ENCODE data around the gene PAPPA. TPM values are rescaled to one million over a fixed set of nuclear protein-coding genes. Genes with fewer than 3 reads are reported as not detected.
A peak's percentile ranks its signal among the peaks of the same experiment; 100 is the strongest.

Gene PAPPA
- total RNA-seq, 1 donor from 2014 or later = 1.3 TPM

GRCh38 chr9:116141864-116142561, 11.6 kb upstream of the PAPPA start:
- FAIRE-seq = no peak
- no peak overlapping the region for H3K4me3 ChIP-seq (ENCODE audit: low read depth, low read length)
- no peaks in the 10 kb centered on the region for H3K27me3 ChIP-seq (ENCODE audit: control insufficient read depth, insufficient read depth, low read length)
- TF ChIP-seq, protein P1, sequence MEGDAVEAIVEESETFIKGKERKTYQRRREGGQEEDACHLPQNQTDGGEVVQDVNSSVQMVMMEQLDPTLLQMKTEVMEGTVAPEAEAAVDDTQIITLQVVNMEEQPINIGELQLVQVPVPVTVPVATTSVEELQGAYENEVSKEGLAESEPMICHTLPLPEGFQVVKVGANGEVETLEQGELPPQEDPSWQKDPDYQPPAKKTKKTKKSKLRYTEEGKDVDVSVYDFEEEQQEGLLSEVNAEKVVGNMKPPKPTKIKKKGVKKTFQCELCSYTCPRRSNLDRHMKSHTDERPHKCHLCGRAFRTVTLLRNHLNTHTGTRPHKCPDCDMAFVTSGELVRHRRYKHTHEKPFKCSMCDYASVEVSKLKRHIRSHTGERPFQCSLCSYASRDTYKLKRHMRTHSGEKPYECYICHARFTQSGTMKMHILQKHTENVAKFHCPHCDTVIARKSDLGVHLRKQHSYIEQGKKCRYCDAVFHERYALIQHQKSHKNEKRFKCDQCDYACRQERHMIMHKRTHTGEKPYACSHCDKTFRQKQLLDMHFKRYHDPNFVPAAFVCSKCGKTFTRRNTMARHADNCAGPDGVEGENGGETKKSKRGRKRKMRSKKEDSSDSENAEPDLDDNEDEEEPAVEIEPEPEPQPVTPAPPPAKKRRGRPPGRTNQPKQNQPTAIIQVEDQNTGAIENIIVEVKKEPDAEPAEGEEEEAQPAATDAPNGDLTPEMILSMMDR (IDR thresholded peaks at IDR 0.05; ENCODE audit: insufficient read depth, low read length, severe bottlenecking) = no peak
- no peaks in the 10 kb centered on the region for H3K36me3 ChIP-seq (ENCODE audit: control insufficient read depth, insufficient read depth, low read length)
- DNase-seq (ENCODE audit: low read depth) = peak; percentile 30

- no peak for FAIRE-seq
- H3K36me3 ChIP-seq (ENCODE audit: control insufficient read depth, insufficient read depth, low read length) = no peaks in the 10 kb centered on the region
- no peaks in the 10 kb centered on the region for H3K27me3 ChIP-seq (ENCODE audit: control insufficient read depth, insufficient read depth, low read length)
- DNase-seq (ENCODE audit: low read depth) = no peak
- TF ChIP-seq, protein P1 (IDR thresholded peaks at IDR 0.05; ENCODE audit: insufficient read depth, low read length, severe bottlenecking) = no peak
- H3K4me3 ChIP-seq (ENCODE audit: low read depth, low read length) = no peak overlapping the region
Measured at GRCh38 chr9:116142706-116143492, 10.7 kb upstream of the PAPPA start.

DNA sequence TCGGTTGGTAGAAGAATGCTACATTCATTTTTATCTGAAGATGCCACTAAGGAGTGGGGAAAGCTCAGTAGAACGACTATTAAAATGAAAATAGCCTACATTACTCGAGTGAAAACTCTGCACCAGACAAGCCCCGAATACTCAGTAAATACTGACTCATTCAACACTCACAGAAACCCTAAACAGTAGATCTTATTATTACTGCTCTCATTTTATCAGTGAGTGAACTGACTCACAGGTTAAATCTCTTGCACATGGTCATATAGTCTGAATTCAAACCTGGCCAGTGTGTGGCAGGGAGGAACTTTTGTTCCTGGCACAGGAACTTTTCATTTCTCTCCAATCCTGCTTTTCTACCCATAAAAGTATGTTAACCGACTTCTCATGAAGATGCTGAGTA, 9.6 kb upstream of the PAPPA start:
- Histone ChIP-seq H3K4me3 (ENCODE audit: low read depth, low read length) (no peak overlapping the region), H3K27me3 (ENCODE audit: control insufficient read depth, insufficient read depth, low read length) (no peaks in the 10 kb centered on the region)

DNA sequence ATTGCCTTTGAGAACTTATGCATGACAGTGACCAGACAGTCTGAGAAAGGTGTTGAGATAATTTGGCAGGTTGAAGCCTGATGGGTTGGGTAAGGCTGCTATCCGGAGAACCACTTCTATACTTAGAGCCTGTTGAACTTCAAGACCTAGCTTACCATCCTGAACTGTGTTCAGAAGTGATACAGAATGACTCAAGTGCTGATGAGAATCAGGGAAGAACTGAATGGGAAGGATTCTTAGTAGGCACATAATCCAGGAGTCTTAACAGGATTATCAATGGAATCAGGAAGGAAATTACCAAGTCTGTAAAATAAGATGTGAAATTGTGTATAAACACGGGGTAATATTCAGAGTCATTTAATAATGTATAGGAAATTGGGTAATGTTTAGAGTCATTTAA, 9.0 kb upstream of the PAPPA start:
- FAIRE-seq (no peak), DNase-seq (ENCODE audit: low read depth) (peak; percentile 78)
- no peaks in the 10 kb centered on the region for H3K27me3 ChIP-seq (ENCODE audit: control insufficient read depth, insufficient read depth, low read length)
- no peak overlapping the region for H3K4me3 ChIP-seq (ENCODE audit: low read depth, low read length)
- H3K36me3 ChIP-seq (ENCODE audit: control insufficient read depth, insufficient read depth, low read length) = no peaks in the 10 kb centered on the region
- TF ChIP-seq, protein P1 (IDR thresholded peaks at IDR 0.05; ENCODE audit: insufficient read depth, low read length, severe bottlenecking) = no peak

More for the DNA sequence above, 9.6 kb upstream of the PAPPA start:
- FAIRE-seq = no peak
- peak; percentile 91 for DNase-seq (ENCODE audit: low read depth)
- H3K36me3 ChIP-seq (ENCODE audit: control insufficient read depth, insufficient read depth, low read length) = no peaks in the 10 kb centered on the region
- TF ChIP-seq, protein P1 (IDR thresholded peaks at IDR 0.05; ENCODE audit: insufficient read depth, low read length, severe bottlenecking) = no peak

DNA sequence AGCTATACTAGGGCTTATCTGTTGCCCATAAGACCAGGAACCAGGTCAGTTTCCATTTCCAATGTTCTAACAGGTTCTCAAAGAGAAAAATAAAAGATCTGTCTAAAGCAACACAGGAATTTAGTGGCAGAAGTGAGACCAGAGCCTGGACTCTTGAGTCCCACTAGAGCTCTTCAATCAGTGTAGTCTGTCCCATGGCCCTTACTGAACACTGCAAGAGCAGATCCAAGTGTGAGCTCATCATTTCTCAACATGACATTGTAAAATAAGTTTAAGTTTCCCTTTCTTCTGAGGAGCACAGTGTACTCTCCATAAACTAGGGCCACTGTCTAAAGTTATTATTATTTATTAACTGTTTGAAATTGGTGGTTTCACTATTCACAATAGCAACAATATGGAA, 8.6 kb upstream of the PAPPA start:
- H3K36me3 ChIP-seq (ENCODE audit: control insufficient read depth, insufficient read depth, low read length) = no peaks in the 10 kb centered on the region
- DNase-seq (ENCODE audit: low read depth) (no peak), FAIRE-seq (no peak)
- H3K27me3 ChIP-seq (ENCODE audit: control insufficient read depth, insufficient read depth, low read length) = no peaks in the 10 kb centered on the region
- no peak overlapping the region for H3K4me3 ChIP-seq (ENCODE audit: low read depth, low read length)
- TF ChIP-seq, protein P1 (IDR thresholded peaks at IDR 0.05; ENCODE audit: insufficient read depth, low read length, severe bottlenecking) = no peak
